Measurements from ENCODE around the gene GTPBP6. TPM values are rescaled to one million over a fixed set of nuclear protein-coding genes. Genes with fewer than 3 reads are reported as not detected.

GTPBP6 gene
- total RNA-seq, 1 donor from 2014 or later = 75.6 TPM

GRCh38 chrX:350534-351323 is 32.1 kb upstream of the GTPBP6 start:
- Mint-ChIP-seq H3K9me3 (no peaks in the 10 kb centered on the region), H3K36me3 (ENCODE audit: low read depth) (peaks cover 28% of the 10 kb centered on the region), H3K27me3 (no peaks in the 10 kb centered on the region), H3K4me1 (peaks cover 4% of the 10 kb centered on the region), H3K27ac (no peak overlapping the region), H3K4me3 (no peak overlapping the region)
- no peak for TF ChIP-seq CTCF (IDR thresholded peaks at IDR 0.05)
- ChIA-PET CTCF (no interaction called here), POLR2A (no interaction called here)
- intact Hi-C loops (cut with micrococcal nuclease) = no loop called here
- ATAC-seq (ENCODE audit: low read depth) (no peak), DNase-seq (no peak)

- Mint-ChIP-seq H3K4me3 (no peak overlapping the region), H3K27me3 (no peaks in the 10 kb centered on the region), H3K27ac (no peak overlapping the region), H3K4me1 (peaks cover 3% of the 10 kb centered on the region), H3K36me3 (ENCODE audit: low read depth) (peaks cover 23% of the 10 kb centered on the region), H3K9me3 (no peaks in the 10 kb centered on the region)
- no peak for TF ChIP-seq CTCF (IDR thresholded peaks at IDR 0.05)
- ChIA-PET POLR2A (no interaction called here), CTCF (no interaction called here)
- no peak for ATAC-seq (ENCODE audit: low read depth)
- no peak for DNase-seq
- intact Hi-C loops (cut with micrococcal nuclease) = no loop called here
Measured at GRCh38 chrX:350148-350533, 31.5 kb upstream of the GTPBP6 start.

GRCh38 chrX:349702-350101 is 31.1 kb upstream of the GTPBP6 start:
- no peak overlapping the region for H3K4me3 Mint-ChIP-seq
- ATAC-seq (ENCODE audit: low read depth) (no peak), DNase-seq (no peak)
- no peak for TF ChIP-seq CTCF (IDR thresholded peaks at IDR 0.05)
- no peaks in the 10 kb centered on the region for H3K9me3 Mint-ChIP-seq
- intact Hi-C loops (cut with micrococcal nuclease) = no loop called here
- CTCF ChIA-PET = no interaction called here
- POLR2A ChIA-PET = no interaction called here
- H3K27me3 Mint-ChIP-seq = no peaks in the 10 kb centered on the region
- H3K36me3 Mint-ChIP-seq (ENCODE audit: low read depth) = peaks cover 22% of the 10 kb centered on the region
- no peak overlapping the region for H3K27ac Mint-ChIP-seq
- H3K4me1 Mint-ChIP-seq = peaks cover 1% of the 10 kb centered on the region

GRCh38 chrX:349196-349595 is 30.6 kb upstream of the GTPBP6 start:
- intact Hi-C loops (cut with micrococcal nuclease) = no loop called here
- Mint-ChIP-seq H3K4me3 (no peak overlapping the region), H3K36me3 (ENCODE audit: low read depth) (peaks cover 22% of the 10 kb centered on the region), H3K9me3 (no peaks in the 10 kb centered on the region), H3K27me3 (no peaks in the 10 kb centered on the region), H3K27ac (no peak overlapping the region), H3K4me1 (no peaks in the 10 kb centered on the region)
- CTCF ChIA-PET = no interaction called here
- POLR2A ChIA-PET = no interaction called here
- TF ChIP-seq CTCF (IDR thresholded peaks at IDR 0.05) = no peak
- DNase-seq = no peak
- ATAC-seq (ENCODE audit: low read depth) = no peak

GRCh38 chrX:348461-349117 is 30.0 kb upstream of the GTPBP6 start:
- intact Hi-C loops (cut with micrococcal nuclease) = no loop called here

More at GRCh38 chrX:348461-349117, 30.0 kb upstream of the GTPBP6 start:
- Mint-ChIP-seq H3K4me3 (no peak overlapping the region), H3K36me3 (ENCODE audit: low read depth) (peaks cover 22% of the 10 kb centered on the region), H3K4me1 (no peaks in the 10 kb centered on the region), H3K27ac (no peak overlapping the region), H3K27me3 (no peaks in the 10 kb centered on the region), H3K9me3 (no peaks in the 10 kb centered on the region)
- no peak for ATAC-seq (ENCODE audit: low read depth)
- DNase-seq = no peak
- ChIA-PET CTCF (no interaction called here), POLR2A (no interaction called here)
- TF ChIP-seq CTCF (IDR thresholded peaks at IDR 0.05) = no peak

Measured in activated B cell treated with CpG ODN at 0.5 μM for 24 hours (primary cell).